ENCODE results near the gene SMYD2. TPM values are rescaled to one million over a fixed set of nuclear protein-coding genes. Genes with fewer than 3 reads are reported as not detected.

SMYD2 gene
- total and polyA plus RNA-seq, 2 of the 8 experiments (the other 6 are each of a cell fraction or from before 2014, with no cell fraction given): 3.0 to 5.2 TPM

GRCh38 chr1:214379236-214379970, 98.4 kb downstream of the SMYD2 start:
- H3K4me2 ChIP-seq (ENCODE audit: insufficient read depth in 1 of 2, low read depth in 2 of 2, low read length in 2 of 2): peak overlapping the region in 1 of 2 experiments; percentile 20; a peak in 2 of 4 replicates
- FAIRE-seq: no peak
- H2BK5ac ChIP-seq (ENCODE audit: low read depth, low read length): no peak overlapping the region
- peaks cover 0 to 14% (median 8%) of the 10 kb centered on the region in 4 experiments; a peak in 4 of 7 replicates for H3K4me1 ChIP-seq (replicated peaks in 1 of 4; ENCODE audit: control insufficient read depth in 3 of 4, insufficient read depth in 4 of 4, low read length in 3 of 4)
- H2AFZ ChIP-seq (ENCODE audit: low read length): no peak overlapping the region
- no peak overlapping the region for H3K56ac ChIP-seq (replicated peaks; ENCODE audit: insufficient read length, low read depth, low read length)
- POLR2A ChIA-PET (ENCODE audit: partially characterized antibody): no interaction called here
- H2AK5ac ChIP-seq (ENCODE audit: low read depth, low read length): no peak overlapping the region
- no peak overlapping the region for H3K23ac ChIP-seq (ENCODE audit: insufficient read length)
- no peaks in the 10 kb centered on the region for H3K27me3 ChIP-seq (replicated peaks in 1 of 4; ENCODE audit: control insufficient read depth in 3 of 4, extremely low read depth in 1 of 4, insufficient read depth in 3 of 4, low read length in 3 of 4)
- no peak overlapping the region for H2BK12ac ChIP-seq (ENCODE audit: low read depth, low read length)
- no peak overlapping the region for H2BK20ac ChIP-seq (ENCODE audit: low read length)
- no peak overlapping the region for H2BK120ac ChIP-seq (replicated peaks; ENCODE audit: low read depth, low read length)
- no peak overlapping the region for H4K8ac ChIP-seq (ENCODE audit: extremely low read depth, insufficient read depth, low read length)
- H3K23me2 ChIP-seq (ENCODE audit: low read depth, low read length): no peaks in the 10 kb centered on the region
- H3K27ac ChIP-seq (ENCODE audit: low read depth, low read length): no peak overlapping the region
- H3K79me1 ChIP-seq (ENCODE audit: low read depth, low read length): no peaks in the 10 kb centered on the region; the same call in 1 of the 2 replicates
- H3K18ac ChIP-seq (ENCODE audit: extremely low read depth, low read length): no peak overlapping the region
- H3K4ac ChIP-seq (replicated peaks; ENCODE audit: insufficient read length, low read depth, low read length): no peak overlapping the region
- no peak overlapping the region for H4K91ac ChIP-seq (replicated peaks; ENCODE audit: insufficient read length, low read length)
- no peak overlapping the region for H2BK15ac ChIP-seq (ENCODE audit: low read length)
- H4K20me1 ChIP-seq (replicated peaks in 1 of 2; ENCODE audit: control insufficient read depth in 1 of 2, insufficient read depth in 2 of 2, low read length in 2 of 2): no peaks in the 10 kb centered on the region
- 78% methylated on average over 6 of the region's 6 CpGs; no CpG with 5 or more reads in 1 of the 2 experiments for whole genome bisulfite sequencing, 2 experiments (ENCODE audit: extremely low coverage in 1 of 2, insufficient coverage in 1 of 2, insufficient read length in 1 of 2, insufficient replicate concordance in 2 of 2, low coverage in 1 of 2, low lambda C conversion rate in 2 of 2, missing lambda C conversion rate in 1 of 2)
- no peaks in the 10 kb centered on the region; a peak in 1 of 4 replicates for H3K79me2 ChIP-seq (ENCODE audit: control insufficient read depth in 1 of 2, insufficient read depth in 2 of 2, low read length in 2 of 2)
- no peaks in the 10 kb centered on the region for H3K9me3 ChIP-seq (ENCODE audit: insufficient read depth in 2 of 2, low read depth in 1 of 2, low read length in 1 of 2)
- CTCF ChIA-PET (ENCODE audit: partially characterized antibody): interaction anchor here (0.9 to 3.3 kb wide), 5 partner anchors 10 to 169 kb away, joined by 3 to 13 read pairs (median 5); no protein-coding TSS in a partner anchor
- no peak overlapping the region for H3K9ac ChIP-seq (replicated peaks in 1 of 4; ENCODE audit: extremely low read depth in 1 of 4, low read depth in 3 of 4, low read length in 3 of 4)
- no peak for DNase-seq (ENCODE audit: low read depth in 1 of 2, low spot score in 2 of 2)
- no peak overlapping the region for H3K4me3 ChIP-seq (ENCODE audit: extremely low read depth in 1 of 4, insufficient read depth in 2 of 4, low read depth in 3 of 4, low read length in 4 of 4)
- H3K14ac ChIP-seq (ENCODE audit: insufficient read length): no peak overlapping the region
- H3K36me3 ChIP-seq (ENCODE audit: control insufficient read depth in 2 of 4, insufficient read depth in 4 of 4, low read length in 3 of 4): peaks cover 11 to 41% (median 22%) of the 10 kb centered on the region in 4 experiments
- H4K5ac ChIP-seq (ENCODE audit: insufficient read length, low read depth, low read length): no peak overlapping the region
- TF ChIP-seq CTBP2 (IDR thresholded peaks at IDR 0.05; ENCODE audit: borderline replicate concordance, insufficient read depth, insufficient read length, low read length) (no peak), SP4 (IDR thresholded peaks at IDR 0.05; ENCODE audit: low read length) (no peak), RNF2 (IDR thresholded peaks at IDR 0.05; ENCODE audit: borderline replicate concordance, low read depth, low read length, missing control alignments, poor library complexity, severe bottlenecking) (no peak), BACH1 (IDR thresholded peaks at IDR 0.05; ENCODE audit: low read length) (no peak), CBX5 (IDR thresholded peaks at IDR 0.05; ENCODE audit: low read depth, low read length) (no peak), GABPA (IDR thresholded peaks at IDR 0.05; ENCODE audit: borderline replicate concordance, insufficient read depth, low read length) (no peak), HDAC6 (IDR thresholded peaks at IDR 0.05; ENCODE audit: low read depth, low read length) (no peak), TEAD4 (IDR thresholded peaks at IDR 0.05; ENCODE audit: low read depth, low read length) (no peak), CREB1 (IDR thresholded peaks at IDR 0.05) (no peak), KDM4A (IDR thresholded peaks at IDR 0.05; ENCODE audit: low read depth, low read length, severe bottlenecking) (no peak), TAF7 (optimal IDR thresholded peaks at IDR 0.05; ENCODE audit: borderline replicate concordance, low read depth, low read length) (no peak), POLR2AphosphoS5 (IDR thresholded peaks at IDR 0.05; ENCODE audit: low read depth, low read length) (no peak), TBP (IDR thresholded peaks at IDR 0.05; ENCODE audit: low read depth, low read length) (no peak)

All from H1 (cell line).